A549 (cell line): Measurements from ENCODE around the gene SLC15A2. TPM values are rescaled to one million over a fixed set of nuclear protein-coding genes. Genes with fewer than 3 reads are reported as not detected.

Experiments used
- ATAC-seq, 2 experiments: fragments of 200-7000 bp in 1 of 2; fragments of >200 bp in 1 of 2; cut with Nextera tagmentation in 1 of 2; cut with Tn5 transposase in 1 of 2; 3 replicates each; pipeline versions ENCODE4 v1.8.0 to v1.9.1; 2018 to 2020; ENCODE audit warnings: mild to moderate bottlenecking in 1 of 2, moderate library complexity in 1 of 2
- CTCF ChIA-PET: fragments of 300-600 bp; sonication (Branson Sonifier 250); formaldehyde crosslinking; extraction: SDS; loops from one replicate; lab custom pipeline; 2021; ENCODE audit warnings: antibody characterized with exemption, inconsistent platforms; lab: Yijun Ruan, JAX
- POLR2A ChIA-PET: fragments of 350-600 bp; formaldehyde crosslinking; extraction: SDS; loops from one replicate; lab custom pipeline; 2021; ENCODE audit warnings: antibody characterized with exemption, inconsistent platforms; lab: Yijun Ruan, JAX
- DNase-seq, 2 experiments: peaks; one replicate each; pipeline versions ENCODE4 v3.0.0 to v3.0.0-alpha.2; 2011 to 2016; ENCODE audit warnings: low read depth in 1 of 2, low spot score in 1 of 2
- FAIRE-seq: peaks from 2 replicates; lab custom pipeline; 2011; peaks lifted over from hg19 to GRCh38; lab: Jason Lieb, UNC
- H3K27ac ChIP-seq, 2 experiments: fragments of >200 bp; sonication (Bioruptor Twin); formaldehyde crosslinking; 3 replicates each; pipeline ENCODE4 v1.5.1; 2016 to 2017
- H3K4me1 ChIP-seq: fragments of >200 bp; sonication (Bioruptor Twin); formaldehyde crosslinking; 3 replicates; pipeline ENCODE4 v1.6.1; 2016
- H3K4me2 ChIP-seq: fragments of >200 bp; sonication (Bioruptor Twin); formaldehyde crosslinking; 3 replicates; pipeline ENCODE4 v1.6.1; 2016
- H3K4me3 ChIP-seq: fragments of >200 bp; sonication (Bioruptor Twin); formaldehyde crosslinking; 3 replicates; pipeline ENCODE4 v1.5.1; 2016
- H3K9me3 ChIP-seq: fragments of >200 bp; sonication (Bioruptor Twin); formaldehyde crosslinking; 3 replicates; pipeline ENCODE4 v1.6.1; 2016
- CHD2 ChIP-seq: fragments of 150-350 bp; IDR thresholded peaks from 2 replicates; pipeline ENCODE4 v1.6.1; 2014; ENCODE audit warnings: low read length; ENCODE audit not compliant: partially characterized antibody
- CHD4 ChIP-seq: fragments of 200-600 bp; sonication (generic); IDR thresholded peaks from 2 replicates; pipeline ENCODE4 v1.6.1; 2016; ENCODE audit warnings: antibody characterized with exemption, mild to moderate bottlenecking, borderline replicate concordance
- EHF ChIP-seq: fragments of 250-450 bp; sonication (Bioruptor Pico); IDR thresholded peaks from 2 replicates; pipeline ENCODE4 v1.5.0; 2020; ENCODE audit warnings: mild to moderate bottlenecking
- EP300 ChIP-seq, 2 experiments: fragments of >200 bp; sonication (Bioruptor Twin); formaldehyde crosslinking; IDR thresholded peaks; 2 replicates in 1 of 2; 3 replicates in 1 of 2; pipeline ENCODE4 v1.6.1; 2016 to 2017
- ESRRA ChIP-seq: fragments of 150-350 bp; IDR thresholded peaks from 2 replicates; pipeline ENCODE4 v1.6.1; 2014; ENCODE audit warnings: mild to moderate bottlenecking, low read length, borderline replicate concordance
- FOXS1 ChIP-seq: fragments of 250-450 bp; sonication (Bioruptor Pico); IDR thresholded peaks from 2 replicates; pipeline ENCODE4 v1.5.0; 2020; ENCODE audit warnings: mild to moderate bottlenecking, moderate library complexity
- HEYL ChIP-seq: fragments of 250-450 bp; sonication (Bioruptor Pico); IDR thresholded peaks from 2 replicates; pipeline ENCODE4 v1.8.0; 2021; ENCODE audit warnings: mild to moderate bottlenecking, moderate library complexity
- HOXA7 ChIP-seq: fragments of 250-450 bp; sonication (Bioruptor Pico); IDR thresholded peaks from 2 replicates; pipeline ENCODE4 v1.5.0; 2020; ENCODE audit warnings: mild to moderate bottlenecking, moderate library complexity
- HOXB13 ChIP-seq: fragments of 250-450 bp; sonication (Bioruptor Pico); IDR thresholded peaks from 2 replicates; pipeline ENCODE4 v1.5.0; 2020; ENCODE audit warnings: low read depth, mild to moderate bottlenecking, moderate library complexity
- HOXB5 ChIP-seq: fragments of 250-450 bp; sonication (Bioruptor Pico); IDR thresholded peaks from 2 replicates; pipeline ENCODE4 v1.5.0; 2020; ENCODE audit warnings: mild to moderate bottlenecking, moderate library complexity
- KDM5A ChIP-seq: fragments of 200-600 bp; sonication (generic); IDR thresholded peaks from 2 replicates; pipeline ENCODE4 v1.6.1; 2016; ENCODE audit warnings: antibody characterized with exemption, mild to moderate bottlenecking
- NFE2L2 ChIP-seq: fragments of 150-350 bp; conservative IDR thresholded peaks from 2 replicates; pipeline ENCODE4 v1.6.1; 2014; ENCODE audit warnings: low read length
- RAD21 ChIP-seq, 2 experiments: fragments of >200 bp in 1 of 2; sonication (Bioruptor Twin) in 1 of 2; formaldehyde crosslinking in 1 of 2; IDR thresholded peaks in 1 of 2; conservative IDR thresholded peaks in 1 of 2; 2 replicates in 1 of 2; 3 replicates in 1 of 2; pipeline ENCODE4 v1.6.1; 2012 to 2018; ENCODE audit warnings: inconsistent platforms in 1 of 2
- RNF2 ChIP-seq: fragments of 200-600 bp; sonication (generic); IDR thresholded peaks from 2 replicates; pipeline ENCODE4 v1.6.1; 2016; ENCODE audit warnings: low read depth, mild to moderate bottlenecking, antibody characterized with exemption, moderate library complexity, borderline replicate concordance
- SMC3 ChIP-seq: fragments of >200 bp; sonication (Bioruptor Twin); formaldehyde crosslinking; IDR thresholded peaks from 3 replicates; pipeline ENCODE4 v1.6.1; 2018; ENCODE audit warnings: inconsistent platforms
- SREBF2 ChIP-seq: fragments of 450-650 bp; IDR thresholded peaks from 2 replicates; pipeline ENCODE4 v1.6.1; 2014; ENCODE audit warnings: mild to moderate bottlenecking, moderate library complexity
- ZSCAN20 ChIP-seq: fragments of 250-450 bp; sonication (Bioruptor Pico); IDR thresholded peaks from 2 replicates; pipeline ENCODE4 v1.8.0; 2022; ENCODE audit warnings: mild to moderate bottlenecking, moderate library complexity
- WGBS: methylation state at CpG from one replicate; pipeline ENCODE4 v1.1.6; 2017; ENCODE audit errors: missing lambda C conversion rate; 5-methylcytosine and 5-hydroxymethylcytosine counted together
- polyA plus RNA-seq, 4 experiments: library from polyadenylated mRNA; depleted of rRNA in 3 of 4; stranded (reverse); fragments of >200 nt; fragmentation: RNase III in 1 of 4; extraction: RNeasy Plus Mini Kit Qiagen cat#74134 plus additional on column Dnase treatment in 1 of 4; gene quantifications; 2 replicates in 3 of 4; 3 replicates in 1 of 4; pipeline ENCODE4 v1.2.3, GENCODE V29; 2011 to 2017
- TF ChIP-seq, protein P1 (sequence below): fragments of >200 bp; sonication (Bioruptor Twin); formaldehyde crosslinking; IDR thresholded peaks from 2 replicates; pipeline ENCODE4 v1.6.1; 2016
- TF ChIP-seq, protein P2 (sequence below): fragments of 250-450 bp; sonication (Bioruptor Pico); IDR thresholded peaks from 2 replicates; pipeline ENCODE4 v1.5.0; 2021; ENCODE audit warnings: mild to moderate bottlenecking, moderate library complexity, borderline replicate concordance
- TF ChIP-seq, protein P3 (sequence below): IDR thresholded peaks from 2 replicates; pipeline ENCODE4 v1.6.1; 2012; ENCODE audit warnings: low read depth, borderline replicate concordance
- TF ChIP-seq, protein P4 (sequence below): fragments of 200-600 bp; sonication (generic); IDR thresholded peaks from 2 replicates; pipeline ENCODE4 v1.6.1; 2016; ENCODE audit warnings: antibody characterized with exemption, mild to moderate bottlenecking, moderate library complexity
- TF ChIP-seq, protein P5 (sequence below): fragments of 150-350 bp; IDR thresholded peaks from 2 replicates; pipeline ENCODE4 v1.6.1; 2014; ENCODE audit warnings: low read depth, mild to moderate bottlenecking, low read length

The SLC15A2 gene
- polyA plus RNA-seq, 2 of the 4 experiments (the other 2 are of a cell fraction) = 0.18 to 0.63 TPM

DNA sequence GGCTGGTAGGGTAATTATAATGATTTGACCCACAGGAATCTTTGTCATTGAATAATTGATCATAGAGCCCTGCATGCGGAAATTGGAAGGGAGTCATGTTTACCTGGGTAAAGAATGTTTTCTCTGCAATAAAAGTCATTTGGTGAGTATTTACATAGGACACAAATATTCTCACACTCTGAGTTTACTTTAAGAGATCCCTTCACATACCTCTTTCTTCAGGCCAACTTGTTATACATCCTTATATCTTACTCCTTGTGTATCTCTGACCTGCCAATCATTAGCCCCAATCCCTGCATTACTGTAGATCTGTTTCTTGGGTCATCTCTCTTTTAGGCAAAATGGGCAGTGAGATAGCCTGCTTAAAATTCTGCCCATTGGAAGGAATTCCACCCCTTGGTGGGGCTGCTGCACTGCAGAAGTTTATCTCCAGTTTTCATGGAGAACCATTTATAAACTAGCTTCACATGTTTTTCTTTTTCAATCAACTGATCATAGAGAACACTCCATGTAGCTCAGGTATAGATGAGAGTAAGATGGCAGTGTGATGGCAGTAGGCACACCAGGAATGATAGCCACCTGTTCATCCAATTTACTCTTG is 81.6 kb downstream of the SLC15A2 start:
- Histone ChIP-seq H3K4me1 (peaks cover 10% of the 10 kb centered on the region; the same call in 2 of the 3 replicates), H3K4me2 (no peak overlapping the region), H3K9me3 (0 out of 3 replicates have a peak, but pooled peaks cover 9% of the 10 kb centered on the region), H3K27ac (no peak overlapping the region), H3K4me3 (no peak overlapping the region)
- ChIA-PET POLR2A (no interaction called here), CTCF (no interaction called here)
- 65% methylated on average over 1 of the region's 1 CpG for WGBS
- DNase-seq (no peak), FAIRE-seq (no peak), ATAC-seq (no peak)
- TF ChIP-seq EHF (CRISPR knock-in tag) (no peak), CHD2 (no peak), ESRRA (no peak), KDM5A (no peak), RNF2 (no peak), EP300 (IDR thresholded peaks at IDR 0.05) (no peak), HOXA7 (CRISPR knock-in tag) (no peak), ZSCAN20 (CRISPR knock-in tag) (no peak)
- TF ChIP-seq, protein P1, sequence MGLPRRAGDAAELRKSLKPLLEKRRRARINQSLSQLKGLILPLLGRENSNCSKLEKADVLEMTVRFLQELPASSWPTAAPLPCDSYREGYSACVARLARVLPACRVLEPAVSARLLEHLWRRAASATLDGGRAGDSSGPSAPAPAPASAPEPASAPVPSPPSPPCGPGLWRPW = no peak
- TF ChIP-seq, protein P2, sequence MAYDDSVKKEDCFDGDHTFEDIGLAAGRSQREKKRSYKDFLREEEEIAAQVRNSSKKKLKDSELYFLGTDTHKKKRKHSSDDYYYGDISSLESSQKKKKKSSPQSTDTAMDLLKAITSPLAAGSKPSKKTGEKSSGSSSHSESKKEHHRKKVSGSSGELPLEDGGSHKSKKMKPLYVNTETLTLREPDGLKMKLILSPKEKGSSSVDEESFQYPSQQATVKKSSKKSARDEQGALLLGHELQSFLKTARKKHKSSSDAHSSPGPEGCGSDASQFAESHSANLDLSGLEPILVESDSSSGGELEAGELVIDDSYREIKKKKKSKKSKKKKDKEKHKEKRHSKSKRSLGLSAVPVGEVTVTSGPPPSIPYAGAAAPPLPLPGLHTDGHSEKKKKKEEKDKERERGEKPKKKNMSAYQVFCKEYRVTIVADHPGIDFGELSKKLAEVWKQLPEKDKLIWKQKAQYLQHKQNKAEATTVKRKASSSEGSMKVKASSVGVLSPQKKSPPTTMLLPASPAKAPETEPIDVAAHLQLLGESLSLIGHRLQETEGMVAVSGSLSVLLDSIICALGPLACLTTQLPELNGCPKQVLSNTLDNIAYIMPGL (CRISPR knock-in tag) = no peak
- TF ChIP-seq, protein P3, sequence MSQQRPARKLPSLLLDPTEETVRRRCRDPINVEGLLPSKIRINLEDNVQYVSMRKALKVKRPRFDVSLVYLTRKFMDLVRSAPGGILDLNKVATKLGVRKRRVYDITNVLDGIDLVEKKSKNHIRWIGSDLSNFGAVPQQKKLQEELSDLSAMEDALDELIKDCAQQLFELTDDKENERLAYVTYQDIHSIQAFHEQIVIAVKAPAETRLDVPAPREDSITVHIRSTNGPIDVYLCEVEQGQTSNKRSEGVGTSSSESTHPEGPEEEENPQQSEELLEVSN = no peak

DNA sequence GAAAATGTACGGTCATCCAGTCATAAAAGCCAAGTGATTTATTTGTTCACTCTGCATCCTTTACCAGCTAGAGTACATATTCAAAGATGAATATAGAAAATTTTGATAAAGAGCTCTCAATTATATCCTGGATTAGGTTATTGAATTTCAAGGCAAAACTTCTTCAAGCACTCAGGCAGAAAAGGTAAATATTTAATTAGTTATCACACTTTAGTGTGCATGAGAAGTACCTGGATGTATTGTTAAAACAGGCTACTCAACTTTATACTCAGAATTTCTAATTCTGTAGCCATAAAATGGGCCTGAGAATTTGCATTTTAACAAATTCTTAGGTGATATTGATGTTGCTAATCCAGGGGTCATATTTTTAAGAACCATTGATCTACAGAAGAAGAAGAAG is 82.5 kb downstream of the SLC15A2 start:
- POLR2A ChIA-PET = no interaction called here

DNA sequence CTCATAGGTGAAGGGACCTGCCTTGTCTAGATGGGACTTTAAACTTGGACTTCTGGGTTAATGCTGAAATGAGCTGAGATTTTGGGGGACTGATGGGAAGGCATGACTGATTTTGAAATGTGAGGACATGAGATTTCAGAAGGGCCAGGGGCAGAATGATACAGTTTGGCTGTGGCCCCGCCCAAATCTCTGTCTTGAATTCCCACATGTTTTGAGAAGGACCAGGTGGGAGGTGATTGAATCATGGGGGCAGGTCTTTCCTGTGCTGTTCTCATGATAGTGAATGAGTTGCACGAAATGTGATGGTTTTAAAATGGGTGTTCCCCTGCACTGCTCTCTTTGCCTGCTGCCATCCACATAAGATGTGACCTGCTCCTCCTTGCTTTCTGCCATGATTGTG is 85.0 kb downstream of the SLC15A2 start:
- no peak for DNase-seq
- 16% methylated on average over 2 of the region's 2 CpGs for WGBS
- no peak overlapping the region for H3K4me3 ChIP-seq
- no peak for FAIRE-seq
- peaks cover 16% of the 10 kb centered on the region; the same call in 1 of the 3 replicates for H3K9me3 ChIP-seq
- H3K4me2 ChIP-seq = peak overlapping the region; percentile 36
- ChIA-PET CTCF (interaction anchor here (1.5 kb wide), 1 partner anchor 16 kb away, joined by 4 read pairs; no protein-coding TSS in a partner anchor), POLR2A (no interaction called here)
- ATAC-seq = no peak
- no peak overlapping the region for H3K27ac ChIP-seq
- peaks cover 10% of the 10 kb centered on the region; the same call in 2 of the 3 replicates for H3K4me1 ChIP-seq
- TF ChIP-seq FOXS1 (CRISPR knock-in tag) (no peak), EHF (CRISPR knock-in tag) (no peak), HOXB13 (no peak), SREBF2 (no peak), HEYL (CRISPR knock-in tag) (no peak)
- TF ChIP-seq, protein P1 = no peak
- TF ChIP-seq, protein P4, sequence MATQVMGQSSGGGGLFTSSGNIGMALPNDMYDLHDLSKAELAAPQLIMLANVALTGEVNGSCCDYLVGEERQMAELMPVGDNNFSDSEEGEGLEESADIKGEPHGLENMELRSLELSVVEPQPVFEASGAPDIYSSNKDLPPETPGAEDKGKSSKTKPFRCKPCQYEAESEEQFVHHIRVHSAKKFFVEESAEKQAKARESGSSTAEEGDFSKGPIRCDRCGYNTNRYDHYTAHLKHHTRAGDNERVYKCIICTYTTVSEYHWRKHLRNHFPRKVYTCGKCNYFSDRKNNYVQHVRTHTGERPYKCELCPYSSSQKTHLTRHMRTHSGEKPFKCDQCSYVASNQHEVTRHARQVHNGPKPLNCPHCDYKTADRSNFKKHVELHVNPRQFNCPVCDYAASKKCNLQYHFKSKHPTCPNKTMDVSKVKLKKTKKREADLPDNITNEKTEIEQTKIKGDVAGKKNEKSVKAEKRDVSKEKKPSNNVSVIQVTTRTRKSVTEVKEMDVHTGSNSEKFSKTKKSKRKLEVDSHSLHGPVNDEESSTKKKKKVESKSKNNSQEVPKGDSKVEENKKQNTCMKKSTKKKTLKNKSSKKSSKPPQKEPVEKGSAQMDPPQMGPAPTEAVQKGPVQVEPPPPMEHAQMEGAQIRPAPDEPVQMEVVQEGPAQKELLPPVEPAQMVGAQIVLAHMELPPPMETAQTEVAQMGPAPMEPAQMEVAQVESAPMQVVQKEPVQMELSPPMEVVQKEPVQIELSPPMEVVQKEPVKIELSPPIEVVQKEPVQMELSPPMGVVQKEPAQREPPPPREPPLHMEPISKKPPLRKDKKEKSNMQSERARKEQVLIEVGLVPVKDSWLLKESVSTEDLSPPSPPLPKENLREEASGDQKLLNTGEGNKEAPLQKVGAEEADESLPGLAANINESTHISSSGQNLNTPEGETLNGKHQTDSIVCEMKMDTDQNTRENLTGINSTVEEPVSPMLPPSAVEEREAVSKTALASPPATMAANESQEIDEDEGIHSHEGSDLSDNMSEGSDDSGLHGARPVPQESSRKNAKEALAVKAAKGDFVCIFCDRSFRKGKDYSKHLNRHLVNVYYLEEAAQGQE = no peak
- TF ChIP-seq, protein P3 = no peak

More for the DNA sequence above, 82.5 kb downstream of the SLC15A2 start:
- no peak for FAIRE-seq
- no peak for DNase-seq
- WGBS = 66% methylated on average over 1 of the region's 1 CpG
- peaks cover 10% of the 10 kb centered on the region; the same call in 2 of the 3 replicates for H3K4me1 ChIP-seq
- no peak for ATAC-seq
- TF ChIP-seq HOXA7 (CRISPR knock-in tag) (no peak), KDM5A (no peak), HEYL (CRISPR knock-in tag) (no peak), HOXB5 (no peak), EP300 (IDR thresholded peaks at IDR 0.05) (no peak), RAD21 (conservative IDR thresholded peaks at IDR 0.05 in 1 of 2, IDR thresholded peaks at IDR 0.05 in 1 of 2) (no peak), CHD4 (no peak), SMC3 (no peak), FOXS1 (CRISPR knock-in tag) (no peak), ZSCAN20 (CRISPR knock-in tag) (no peak), NFE2L2 (no peak)
- TF ChIP-seq, protein P5, sequence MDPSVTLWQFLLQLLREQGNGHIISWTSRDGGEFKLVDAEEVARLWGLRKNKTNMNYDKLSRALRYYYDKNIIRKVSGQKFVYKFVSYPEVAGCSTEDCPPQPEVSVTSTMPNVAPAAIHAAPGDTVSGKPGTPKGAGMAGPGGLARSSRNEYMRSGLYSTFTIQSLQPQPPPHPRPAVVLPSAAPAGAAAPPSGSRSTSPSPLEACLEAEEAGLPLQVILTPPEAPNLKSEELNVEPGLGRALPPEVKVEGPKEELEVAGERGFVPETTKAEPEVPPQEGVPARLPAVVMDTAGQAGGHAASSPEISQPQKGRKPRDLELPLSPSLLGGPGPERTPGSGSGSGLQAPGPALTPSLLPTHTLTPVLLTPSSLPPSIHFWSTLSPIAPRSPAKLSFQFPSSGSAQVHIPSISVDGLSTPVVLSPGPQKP = no peak
- TF ChIP-seq, protein P3 = no peak
- H3K27ac ChIP-seq = no peak overlapping the region
- CTCF ChIA-PET = no interaction called here
- H3K4me2 ChIP-seq = no peak overlapping the region
- 0 out of 3 replicates have a peak, but pooled peaks cover 9% of the 10 kb centered on the region for H3K9me3 ChIP-seq
- H3K4me3 ChIP-seq = no peak overlapping the region
